Measurements from ENCODE around the gene ATOH1.

DNA sequence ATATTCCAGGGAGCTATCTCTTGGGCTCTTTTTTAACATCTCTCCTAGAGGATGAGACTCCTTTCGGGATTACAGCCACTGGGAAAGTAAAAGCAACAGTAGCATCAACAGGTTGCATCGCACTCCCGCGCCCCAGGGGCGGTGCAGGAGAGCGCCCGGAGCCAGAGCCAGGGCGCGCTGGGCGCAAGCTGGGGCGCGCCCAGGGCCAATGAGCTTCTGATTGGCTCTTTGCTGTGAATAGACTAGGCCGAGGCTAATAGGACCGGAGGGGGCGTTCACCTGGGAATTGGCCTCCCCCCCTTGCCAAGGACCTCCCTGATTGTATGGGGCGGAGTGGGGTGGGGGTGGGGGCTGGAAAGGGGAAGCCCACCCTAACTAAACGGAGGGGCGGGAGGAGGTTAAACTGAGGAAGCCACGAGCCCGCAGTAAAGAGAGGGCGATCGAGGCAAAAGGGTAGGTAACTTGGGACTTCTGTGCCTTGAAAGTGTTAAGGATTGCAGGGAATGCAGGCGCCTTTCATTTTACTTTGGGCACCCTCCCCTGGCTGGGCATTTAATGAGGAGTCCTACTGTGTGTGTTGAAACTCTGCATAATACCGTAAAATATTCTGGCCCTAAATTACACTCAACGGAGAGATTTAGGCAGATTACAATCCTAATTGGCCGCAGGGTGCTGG is 1.1 kb upstream of the ATOH1 start:
- TF ChIP-seq SUZ12 (IDR thresholded peaks at IDR 0.05; ENCODE audit: extremely low read depth, insufficient read depth, insufficient read length) (no peak), YY1 (IDR thresholded peaks at IDR 0.05; ENCODE audit: insufficient read depth, insufficient read length) (no peak), ZNF274 (IDR thresholded peaks at IDR 0.05; ENCODE audit: low read depth, low read length) (no peak)

Data from NT2/D1 (cell line).